T-helper 2 cell treated with Interferon-gamma antibody and Interleukin-4, amounts not matched to agents 5 μg/mL and 100 μg/mL, for 36 hours (primary cell): ENCODE measurements around the gene DAGLB.
A peak's percentile ranks its signal among the peaks of the same experiment; 100 is the strongest.

ENCODE experiments used
- DNase-seq: peaks from one replicate; pipeline ENCODE4 v3.0.0; 2021; ENCODE audit warnings: low spot score
- H3K27ac Mint-ChIP-seq: one replicate; pipeline ENCODE4 v1.8.0; 2021; ENCODE audit warnings: mild to moderate bottlenecking, mixed read lengths
- H3K27me3 Mint-ChIP-seq: one replicate; pipeline ENCODE4 v1.8.0; 2021; ENCODE audit warnings: low read depth, mixed read lengths
- H3K36me3 Mint-ChIP-seq: one replicate; pipeline ENCODE4 v1.8.0; 2021; ENCODE audit warnings: low read depth, mixed read lengths
- H3K4me1 Mint-ChIP-seq: one replicate; pipeline ENCODE4 v1.8.0; 2021; ENCODE audit warnings: low read depth, mixed read lengths
- H3K4me3 Mint-ChIP-seq: one replicate; pipeline ENCODE4 v1.8.0; 2022; ENCODE audit warnings: mild to moderate bottlenecking, moderate library complexity, mixed read lengths
- H3K9me3 Mint-ChIP-seq: one replicate; pipeline ENCODE4 v1.8.0; 2021; ENCODE audit warnings: mixed read lengths

DAGLB gene, protein sequence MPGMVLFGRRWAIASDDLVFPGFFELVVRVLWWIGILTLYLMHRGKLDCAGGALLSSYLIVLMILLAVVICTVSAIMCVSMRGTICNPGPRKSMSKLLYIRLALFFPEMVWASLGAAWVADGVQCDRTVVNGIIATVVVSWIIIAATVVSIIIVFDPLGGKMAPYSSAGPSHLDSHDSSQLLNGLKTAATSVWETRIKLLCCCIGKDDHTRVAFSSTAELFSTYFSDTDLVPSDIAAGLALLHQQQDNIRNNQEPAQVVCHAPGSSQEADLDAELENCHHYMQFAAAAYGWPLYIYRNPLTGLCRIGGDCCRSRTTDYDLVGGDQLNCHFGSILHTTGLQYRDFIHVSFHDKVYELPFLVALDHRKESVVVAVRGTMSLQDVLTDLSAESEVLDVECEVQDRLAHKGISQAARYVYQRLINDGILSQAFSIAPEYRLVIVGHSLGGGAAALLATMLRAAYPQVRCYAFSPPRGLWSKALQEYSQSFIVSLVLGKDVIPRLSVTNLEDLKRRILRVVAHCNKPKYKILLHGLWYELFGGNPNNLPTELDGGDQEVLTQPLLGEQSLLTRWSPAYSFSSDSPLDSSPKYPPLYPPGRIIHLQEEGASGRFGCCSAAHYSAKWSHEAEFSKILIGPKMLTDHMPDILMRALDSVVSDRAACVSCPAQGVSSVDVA

DNA sequence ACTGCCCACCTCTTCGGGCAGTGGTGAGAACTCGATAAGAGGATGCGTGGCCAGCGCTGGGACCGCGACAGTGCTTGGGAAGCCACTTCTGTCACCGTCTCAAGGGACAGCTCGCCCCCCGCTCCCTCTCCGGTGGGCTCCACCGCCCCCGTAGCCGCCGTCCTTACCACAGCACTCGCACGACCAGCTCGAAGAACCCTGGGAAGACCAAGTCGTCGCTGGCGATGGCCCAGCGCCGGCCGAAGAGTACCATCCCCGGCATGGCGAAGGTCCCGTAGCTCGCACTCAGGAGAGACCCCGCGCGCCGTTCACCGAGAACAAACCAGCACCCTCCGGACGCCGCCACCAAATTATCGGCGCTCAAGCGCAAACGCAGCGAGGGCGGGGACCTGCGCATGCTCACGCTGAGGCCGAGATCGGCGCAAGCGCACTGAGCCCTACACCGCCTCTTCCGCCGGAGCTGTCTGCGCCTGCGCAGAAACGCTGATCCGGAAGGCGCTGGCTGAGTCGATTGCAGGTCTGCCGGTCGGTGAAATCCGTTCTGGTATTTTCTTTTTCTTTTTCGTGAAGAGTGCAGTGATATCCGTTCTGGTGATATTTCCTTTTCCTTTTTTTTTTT, at the start of gene DAGLB:
Gene DAGLB (minus strand): TSS at position 374 of the 619 bp plus-strand sequence. CDS start 112 bp downstream, at position 262.
- Mint-ChIP-seq H3K36me3 (peaks cover 31% of the 10 kb centered on the region), H3K27me3 (no peaks in the 10 kb centered on the region)

DNA sequence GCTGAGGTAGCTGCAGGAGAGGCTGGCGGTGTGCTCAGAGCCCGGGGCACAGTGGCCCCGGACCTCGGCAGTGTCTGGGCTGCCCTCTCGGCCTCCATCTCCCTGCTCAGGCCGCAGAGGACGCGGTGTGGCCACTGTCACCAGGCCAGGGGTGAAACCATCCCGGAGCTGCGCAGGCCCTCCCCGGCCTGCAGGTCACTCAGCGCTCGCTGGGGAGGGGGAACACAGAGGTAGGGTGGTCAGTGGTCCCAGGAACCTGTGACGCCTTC, 49.8 kb upstream of the DAGLB start:
- Mint-ChIP-seq H3K9me3 (no peaks in the 10 kb centered on the region), H3K36me3 (no peaks in the 10 kb centered on the region), H3K27me3 (peaks cover 3% of the 10 kb centered on the region), H3K4me3 (no peak overlapping the region), H3K4me1 (no peaks in the 10 kb centered on the region), H3K27ac (no peak overlapping the region)
- DNase-seq: no peak

More for the DNA sequence above, at the start of gene DAGLB:
- H3K9me3 Mint-ChIP-seq: no peaks in the 10 kb centered on the region
- peak; percentile 95 for DNase-seq
- peak within 1 kb of the TSS; percentile 96 for H3K27ac Mint-ChIP-seq
- H3K4me1 Mint-ChIP-seq: peaks cover 14% of the 10 kb centered on the region
- peak within 1 kb of the TSS; percentile 96 for H3K4me3 Mint-ChIP-seq

DNA sequence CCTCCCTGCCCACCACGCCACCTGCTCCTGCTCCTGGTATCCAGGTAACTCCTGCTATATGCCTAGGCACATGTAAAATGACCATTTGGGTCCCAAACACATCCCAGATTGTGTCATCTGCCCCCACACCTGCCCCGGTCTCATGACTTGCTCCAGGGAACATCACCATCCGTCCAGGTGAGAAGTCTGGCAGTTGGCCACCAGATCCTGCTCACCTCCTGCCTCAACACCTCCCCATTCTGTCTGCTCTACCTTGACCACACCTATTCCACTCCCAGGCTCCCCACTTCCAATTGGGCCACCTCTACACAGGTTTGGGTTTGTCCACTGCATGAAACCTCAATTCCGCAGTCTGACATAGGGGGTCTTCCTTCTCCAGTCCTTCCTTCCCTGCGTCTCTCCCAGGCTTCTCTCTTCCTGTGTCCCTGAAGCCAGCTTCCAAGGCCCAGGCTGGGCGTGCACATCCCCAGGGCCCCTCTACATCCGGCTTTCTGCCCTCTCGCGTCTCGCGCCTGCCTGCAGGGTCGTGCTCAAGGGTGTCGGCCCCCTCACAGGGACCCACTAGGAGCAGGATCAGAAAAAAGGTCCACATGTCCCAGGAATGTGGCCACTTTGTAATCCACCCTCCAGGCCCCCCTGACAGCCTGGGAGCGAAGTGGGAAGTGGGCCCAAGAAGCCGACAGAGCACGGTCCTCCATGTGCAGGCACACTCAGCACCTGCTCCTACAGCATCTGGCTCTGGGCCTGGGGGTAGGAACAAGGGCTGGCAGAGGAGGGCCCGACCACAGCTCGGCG, 49.3 kb upstream of the DAGLB start:
- Mint-ChIP-seq H3K27me3 (peaks cover 4% of the 10 kb centered on the region), H3K4me3 (no peak overlapping the region), H3K27ac (no peak overlapping the region), H3K4me1 (no peaks in the 10 kb centered on the region), H3K36me3 (no peaks in the 10 kb centered on the region), H3K9me3 (no peaks in the 10 kb centered on the region)
- no peak for DNase-seq

DNA sequence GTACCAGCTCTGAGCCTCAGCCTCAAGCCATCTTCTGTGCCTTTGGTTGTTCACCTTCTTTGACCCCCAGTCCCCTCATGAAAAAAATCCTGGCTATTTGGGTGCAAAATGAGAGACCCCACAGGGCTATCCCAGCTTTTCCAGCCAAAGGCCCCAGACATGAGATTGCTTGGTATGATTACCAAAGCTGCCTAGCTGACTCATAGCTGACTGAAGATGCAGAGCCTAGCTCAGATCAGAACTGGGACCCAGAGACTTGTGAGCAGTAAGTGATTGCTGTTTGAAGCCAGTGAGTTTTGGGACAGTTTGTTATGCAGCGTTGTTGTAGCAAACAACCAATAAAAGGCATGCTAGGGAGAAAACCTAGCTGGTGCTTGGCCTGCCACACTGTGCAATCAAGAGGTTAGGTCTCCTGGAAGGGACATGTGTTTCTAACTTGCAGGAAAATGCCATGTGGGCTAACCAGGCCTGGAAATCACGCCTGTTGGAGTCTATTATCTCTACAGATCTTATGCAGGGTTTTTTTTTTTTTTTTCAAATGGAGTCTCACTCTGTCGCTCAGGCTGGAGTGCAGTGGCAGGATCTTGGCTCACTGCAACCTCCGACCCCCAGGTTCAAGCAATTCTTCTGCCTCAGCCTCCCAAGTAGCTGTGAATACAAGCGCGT, 48.0 kb upstream of the DAGLB start:
- H3K4me1 Mint-ChIP-seq: no peaks in the 10 kb centered on the region
- no peak overlapping the region for H3K27ac Mint-ChIP-seq

DNA sequence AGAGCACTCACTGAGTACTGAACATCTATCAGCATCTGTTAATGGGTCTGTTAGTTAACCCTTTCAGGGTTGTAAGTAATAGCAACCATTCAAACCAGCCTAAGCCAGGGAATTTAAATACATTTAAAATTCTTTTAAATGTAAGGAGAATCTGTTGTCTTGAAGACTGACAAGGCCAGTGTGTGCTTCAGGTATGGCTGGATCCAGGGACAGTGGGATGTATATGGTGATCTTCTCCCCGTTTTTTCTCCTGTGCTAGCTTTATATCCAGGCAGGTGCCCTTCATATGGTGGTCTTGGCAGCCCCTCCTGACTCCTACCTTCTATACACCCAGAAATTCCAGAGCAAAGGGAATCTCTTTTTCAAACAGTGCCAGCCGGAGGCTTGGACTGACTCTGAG, 46.6 kb upstream of the DAGLB start:
- H3K4me3 Mint-ChIP-seq: no peak overlapping the region

More for the DNA sequence above, 48.0 kb upstream of the DAGLB start:
- DNase-seq: no peak
- Mint-ChIP-seq H3K27me3 (peaks cover 6% of the 10 kb centered on the region), H3K36me3 (no peaks in the 10 kb centered on the region), H3K9me3 (no peaks in the 10 kb centered on the region), H3K4me3 (no peak overlapping the region)

DNA sequence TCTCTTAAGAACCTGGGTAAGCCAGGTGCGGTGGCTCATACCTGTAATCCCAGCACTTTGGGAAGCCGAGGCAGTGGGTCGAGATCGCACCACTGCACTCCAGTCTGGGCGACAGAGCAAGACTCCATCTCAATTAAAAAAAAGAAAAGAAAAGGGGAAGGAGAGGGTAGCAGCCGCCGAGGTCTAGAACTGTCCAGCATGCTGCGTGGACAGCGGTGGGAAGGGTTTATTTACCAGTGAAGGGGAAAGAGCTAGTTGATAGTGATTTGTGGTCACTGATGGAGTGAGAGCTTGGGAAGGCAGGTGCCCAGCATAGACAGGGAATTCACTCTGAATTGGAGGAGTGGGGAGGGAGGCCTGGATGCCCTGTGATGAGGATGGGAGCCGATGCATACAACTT, 43.4 kb upstream of the DAGLB start:
- no peak overlapping the region for H3K4me3 Mint-ChIP-seq
- H3K27ac Mint-ChIP-seq: no peak overlapping the region
- H3K36me3 Mint-ChIP-seq: no peaks in the 10 kb centered on the region
- H3K9me3 Mint-ChIP-seq: peaks cover 5% of the 10 kb centered on the region
- no peak for DNase-seq
- H3K27me3 Mint-ChIP-seq: peaks cover 4% of the 10 kb centered on the region
- no peaks in the 10 kb centered on the region for H3K4me1 Mint-ChIP-seq

More for the DNA sequence above, 46.6 kb upstream of the DAGLB start:
- Mint-ChIP-seq H3K27me3 (peaks cover 6% of the 10 kb centered on the region), H3K4me1 (no peaks in the 10 kb centered on the region), H3K9me3 (peaks cover 5% of the 10 kb centered on the region), H3K27ac (no peak overlapping the region), H3K36me3 (no peaks in the 10 kb centered on the region)
- DNase-seq: no peak

DNA sequence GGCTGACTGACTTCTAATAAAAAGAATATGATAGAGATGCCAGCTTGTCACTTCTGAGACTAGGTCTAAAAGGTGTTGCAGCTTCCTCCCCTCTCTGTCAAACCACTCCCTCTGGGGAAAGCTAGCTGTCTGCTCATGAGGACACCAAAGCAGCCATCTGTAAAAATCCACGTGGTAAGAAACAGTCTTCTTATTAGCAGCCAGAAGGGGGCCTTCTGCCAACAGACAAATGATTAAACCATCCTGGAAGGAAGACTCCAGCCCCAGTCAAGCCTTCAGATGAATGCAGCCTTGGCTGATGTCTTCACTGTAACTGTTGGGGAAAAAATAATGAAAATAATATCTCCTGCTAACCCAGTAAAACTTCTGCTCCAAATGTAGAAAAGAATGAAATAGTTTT, 41.9 kb upstream of the DAGLB start:
- H3K27ac Mint-ChIP-seq: no peak overlapping the region
- DNase-seq: no peak
- peaks cover under 1% of the 10 kb centered on the region for H3K36me3 Mint-ChIP-seq
- peaks cover 1% of the 10 kb centered on the region for H3K4me1 Mint-ChIP-seq
- no peak overlapping the region for H3K4me3 Mint-ChIP-seq
- peaks cover 5% of the 10 kb centered on the region for H3K9me3 Mint-ChIP-seq
- peaks cover 4% of the 10 kb centered on the region for H3K27me3 Mint-ChIP-seq

DNA sequence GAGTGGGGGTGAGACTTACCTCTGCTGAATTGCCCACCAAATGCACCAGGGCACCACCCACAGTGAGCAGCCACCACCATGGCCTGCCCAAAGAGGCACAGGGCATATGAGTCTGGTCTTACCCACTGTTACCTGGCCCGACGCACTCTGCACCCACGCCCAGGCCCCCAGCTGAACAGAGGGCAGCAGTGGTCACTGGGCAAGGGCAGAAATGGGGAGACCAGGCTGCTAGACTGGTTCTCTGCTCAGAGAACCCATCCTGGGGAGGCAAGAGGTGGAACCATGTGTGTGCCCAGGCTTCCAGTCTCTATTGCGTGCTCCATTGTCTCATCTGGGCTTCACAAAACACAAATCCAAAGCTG, 39.4 kb upstream of the DAGLB start:
- Mint-ChIP-seq H3K4me3 (no peak overlapping the region), H3K4me1 (peaks cover 14% of the 10 kb centered on the region), H3K27ac (no peak overlapping the region), H3K9me3 (peaks cover 5% of the 10 kb centered on the region), H3K36me3 (peaks cover 9% of the 10 kb centered on the region), H3K27me3 (peaks cover 2% of the 10 kb centered on the region)
- no peak for DNase-seq

DNA sequence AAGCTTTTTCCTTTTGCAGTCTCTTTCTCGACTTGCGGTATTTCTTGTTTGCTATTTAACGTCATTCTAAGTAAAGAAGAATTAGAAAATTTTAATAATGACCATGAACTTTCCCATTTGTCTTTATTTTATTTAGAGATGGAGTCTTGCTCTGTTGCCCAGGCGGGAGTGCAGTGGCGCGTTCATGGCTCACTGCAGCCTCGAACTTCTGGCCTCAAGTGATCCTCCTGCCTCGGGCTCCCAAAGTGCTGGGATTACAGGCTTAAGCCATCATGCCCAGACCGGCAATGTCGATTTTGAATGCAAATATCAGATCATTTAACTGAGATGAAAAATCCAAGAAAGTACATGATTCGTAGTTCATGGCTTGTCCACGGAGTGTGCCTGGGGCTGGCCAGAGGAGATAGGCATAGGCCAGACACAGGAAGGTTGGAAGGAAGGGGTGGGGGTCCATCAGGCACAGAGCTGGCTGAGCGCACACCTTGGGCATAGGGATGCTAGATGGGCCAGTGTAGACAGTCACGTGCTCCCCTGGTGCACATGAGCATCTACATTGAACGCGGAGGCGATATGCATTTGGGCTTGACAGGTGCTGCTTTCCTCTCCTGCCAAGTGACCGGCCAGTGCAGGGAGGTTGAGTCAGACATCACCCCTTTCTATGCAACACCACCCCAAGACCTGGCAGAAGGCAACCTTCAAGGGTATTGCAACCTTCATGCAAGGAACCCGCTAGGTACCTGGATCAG, 38.9 kb upstream of the DAGLB start:
- peaks cover 11% of the 10 kb centered on the region for H3K36me3 Mint-ChIP-seq
- DNase-seq: no peak
- H3K27me3 Mint-ChIP-seq: peaks cover 2% of the 10 kb centered on the region
- H3K9me3 Mint-ChIP-seq: peaks cover 5% of the 10 kb centered on the region
- peaks cover 16% of the 10 kb centered on the region for H3K4me1 Mint-ChIP-seq
- no peak overlapping the region for H3K4me3 Mint-ChIP-seq
- no peak overlapping the region for H3K27ac Mint-ChIP-seq

DNA sequence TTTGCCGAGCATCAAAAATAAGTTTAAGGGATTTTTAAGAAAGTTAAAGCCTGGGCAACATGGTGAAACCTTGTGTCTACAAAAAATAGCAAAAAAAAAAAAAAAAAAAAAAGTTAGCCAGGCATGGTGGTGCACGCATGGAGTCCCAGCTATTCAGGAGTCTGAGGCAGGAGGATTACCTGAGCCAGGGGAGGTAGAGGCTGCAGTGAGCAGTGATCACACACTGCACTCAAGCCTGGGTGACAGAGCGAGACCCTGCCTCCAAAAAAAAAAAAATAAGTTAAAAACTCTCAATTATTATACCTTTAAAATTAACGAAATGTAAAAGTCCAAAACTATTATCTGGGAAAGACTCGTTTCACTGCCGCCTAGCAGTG, 35.0 kb upstream of the DAGLB start:
- Mint-ChIP-seq H3K27me3 (no peaks in the 10 kb centered on the region), H3K4me3 (peak overlapping the region; percentile 93), H3K4me1 (peaks cover 36% of the 10 kb centered on the region), H3K36me3 (peaks cover 31% of the 10 kb centered on the region), H3K27ac (peak overlapping the region; percentile 90), H3K9me3 (no peaks in the 10 kb centered on the region)
- DNase-seq: no peak

DNA sequence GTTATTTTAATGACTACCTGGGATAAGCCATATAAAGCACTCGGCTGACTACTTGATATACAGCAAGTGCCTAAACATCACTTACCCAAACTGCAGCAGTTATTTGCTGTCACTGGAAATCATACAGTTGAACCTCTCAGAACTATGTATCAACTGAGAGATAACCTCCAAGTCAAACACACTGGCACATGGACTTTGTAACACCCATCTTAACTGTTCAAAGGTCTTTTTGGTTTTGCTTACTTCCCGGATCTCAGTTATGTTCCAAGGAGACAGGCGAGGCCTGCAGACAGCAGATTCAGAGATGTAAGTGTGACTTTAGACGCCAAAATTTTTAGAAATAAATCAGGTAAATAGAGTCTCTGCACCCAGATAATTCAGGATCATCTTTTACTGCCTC, 34.6 kb upstream of the DAGLB start:
- no peaks in the 10 kb centered on the region for H3K9me3 Mint-ChIP-seq
- no peak for DNase-seq
- no peaks in the 10 kb centered on the region for H3K27me3 Mint-ChIP-seq
- peaks cover 36% of the 10 kb centered on the region for H3K4me1 Mint-ChIP-seq
- H3K4me3 Mint-ChIP-seq: peak overlapping the region; percentile 93
- peaks cover 31% of the 10 kb centered on the region for H3K36me3 Mint-ChIP-seq
- H3K27ac Mint-ChIP-seq: peak overlapping the region; percentile 52

DNA sequence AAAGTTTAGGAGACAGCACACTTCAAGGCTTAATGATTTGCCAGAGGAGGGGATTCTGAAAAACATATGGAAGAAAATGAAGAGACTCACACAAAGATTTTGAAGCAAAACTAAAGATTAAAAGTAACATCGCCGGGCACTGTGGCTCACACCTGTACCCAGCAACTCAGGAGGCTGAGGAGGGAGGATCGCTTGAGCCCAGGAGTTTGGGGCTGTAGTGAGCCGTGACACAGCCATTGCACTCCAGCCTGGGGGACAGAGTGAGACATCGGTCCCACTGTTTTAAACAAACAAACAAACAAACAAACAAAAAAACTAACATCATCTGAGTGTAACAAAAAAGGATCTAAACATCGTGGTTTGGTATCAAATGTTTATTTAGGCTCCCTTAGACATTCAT, 33.7 kb upstream of the DAGLB start:
- peaks cover 31% of the 10 kb centered on the region for H3K36me3 Mint-ChIP-seq
- H3K4me3 Mint-ChIP-seq: peak overlapping the region; percentile 55
- H3K27me3 Mint-ChIP-seq: no peaks in the 10 kb centered on the region
- H3K4me1 Mint-ChIP-seq: peaks cover 39% of the 10 kb centered on the region
- peak overlapping the region; percentile 64 for H3K27ac Mint-ChIP-seq
- no peaks in the 10 kb centered on the region for H3K9me3 Mint-ChIP-seq
- no peak for DNase-seq

DNA sequence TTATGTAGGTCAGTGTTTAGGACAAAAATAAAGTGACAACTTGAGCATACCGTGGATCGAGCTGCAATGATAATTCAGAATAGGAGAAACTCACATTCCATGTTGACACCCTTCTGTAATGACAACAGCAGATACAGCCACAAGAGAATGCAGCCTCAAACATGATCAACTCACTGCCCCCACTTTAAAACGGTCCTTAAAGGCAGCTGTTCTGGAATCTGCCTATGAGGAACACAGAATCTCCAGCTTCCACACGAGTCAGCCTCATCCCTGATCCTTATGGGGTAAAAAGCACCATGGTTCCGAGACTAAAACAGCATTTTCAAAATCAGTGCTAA, 32.5 kb upstream of the DAGLB start:
- DNase-seq: no peak
- Mint-ChIP-seq H3K36me3 (peaks cover 31% of the 10 kb centered on the region), H3K27me3 (no peaks in the 10 kb centered on the region), H3K4me1 (peaks cover 42% of the 10 kb centered on the region), H3K4me3 (peak overlapping the region; percentile 55), H3K27ac (no peak overlapping the region), H3K9me3 (no peaks in the 10 kb centered on the region)
